Smooth muscle cell (in vitro differentiated cells): ENCODE data around the gene C5orf22. TPM values are rescaled to one million over a fixed set of nuclear protein-coding genes. Genes with fewer than 3 reads are reported as not detected.

ENCODE experiments used
- DNase-seq: peaks from one replicate; lab custom pipeline; 2025; ENCODE audit not compliant: unreplicated experiment; lab: John Stamatoyannopoulos, UW
- H2AFZ ChIP-seq: fragments of 200-600 bp; sonication (generic); 2 replicates; pipeline ENCODE4 v1.6.0; 2016; ENCODE audit warnings: antibody characterized with exemption, low read depth, mild to moderate bottlenecking
- H3F3A ChIP-seq: fragments of 200-600 bp; sonication (generic); 2 replicates; pipeline ENCODE4 v1.6.0; 2017; ENCODE audit warnings: antibody characterized with exemption, low read depth
- H3K27ac ChIP-seq: fragments of 200-600 bp; sonication (generic); 2 replicates; pipeline ENCODE4 v1.5.1; 2016; ENCODE audit warnings: low read depth, mild to moderate bottlenecking
- H3K27me3 ChIP-seq: fragments of 200-600 bp; sonication (generic); 2 replicates; pipeline ENCODE4 v1.6.1; 2016; ENCODE audit warnings: low read depth, mild to moderate bottlenecking
- H3K36me3 ChIP-seq: fragments of 200-600 bp; sonication (generic); 2 replicates; pipeline ENCODE4 v1.5.1; 2016; ENCODE audit warnings: low read depth
- H3K4me1 ChIP-seq: fragments of 200-600 bp; sonication (generic); 2 replicates; pipeline ENCODE4 v1.5.1; 2016; ENCODE audit warnings: low read depth
- H3K4me2 ChIP-seq: fragments of 200-600 bp; sonication (generic); 2 replicates; pipeline ENCODE4 v1.6.0; 2016; ENCODE audit warnings: mild to moderate bottlenecking
- H3K4me3 ChIP-seq: fragments of 200-600 bp; sonication (generic); 2 replicates; pipeline ENCODE4 v1.5.1; 2016; ENCODE audit warnings: mild to moderate bottlenecking
- H3K79me2 ChIP-seq: fragments of 200-600 bp; sonication (generic); 2 replicates; pipeline ENCODE4 v1.6.0; 2016; ENCODE audit warnings: low read depth, mild to moderate bottlenecking
- H3K9ac ChIP-seq: fragments of 200-600 bp; sonication (generic); 2 replicates; pipeline ENCODE4 v1.6.0; 2016; ENCODE audit warnings: low read depth
- H3K9me3 ChIP-seq: fragments of 200-600 bp; sonication (generic); replicated peaks from 2 replicates; pipeline ENCODE4 v1.5.1; 2016; ENCODE audit warnings: low read depth
- H4K20me1 ChIP-seq: fragments of 200-600 bp; sonication (generic); 2 replicates; pipeline ENCODE4 v1.6.0; 2016; ENCODE audit warnings: low read depth
- CTCF ChIP-seq: fragments of 200-600 bp; sonication (generic); IDR thresholded peaks from 2 replicates; pipeline ENCODE4 v1.5.1; 2017; ENCODE audit warnings: borderline replicate concordance, mild to moderate bottlenecking, antibody characterized with exemption; ENCODE audit not compliant: insufficient read depth, poor library complexity, severe bottlenecking
- WGBS: methylation state at CpG from one replicate; pipeline ENCODE4 v1.1.7; 2016; ENCODE audit warnings: low lambda C conversion rate; 5-methylcytosine and 5-hydroxymethylcytosine counted together
- polyA plus RNA-seq: library from polyadenylated mRNA; unstranded; fragments of >200 nt; fragmentation: Nextera tagmentation; extraction: Ambion mirVana; gene quantifications from 2 replicates; pipeline ENCODE4 v1.2.1, GENCODE V29; 2016
- total RNA-seq: library from RNA; depleted of rRNA; stranded (reverse); fragments of >200 nt; gene quantifications from 2 replicates; pipeline ENCODE4 v1.2.3, GENCODE V29; 2014

Gene C5orf22
- total and polyA plus RNA-seq, 2 experiments from 2014 or later = 17.6 to 20.5 TPM

GRCh38 chr5:31573494-31574142 is 41.5 kb downstream of the C5orf22 start:
- Histone ChIP-seq H3K9ac (no peak overlapping the region), H3K4me3 (no peak overlapping the region), H3F3A (no peaks in the 10 kb centered on the region), H3K79me2 (no peaks in the 10 kb centered on the region), H3K4me2 (no peak overlapping the region), H3K36me3 (no peaks in the 10 kb centered on the region), H4K20me1 (no peaks in the 10 kb centered on the region), H3K27me3 (no peaks in the 10 kb centered on the region), H3K9me3 (no peaks in the 10 kb centered on the region), H2AFZ (no peak overlapping the region), H3K4me1 (no peaks in the 10 kb centered on the region), H3K27ac (no peak overlapping the region)
- no peak for TF ChIP-seq CTCF
- no peak for DNase-seq
- WGBS = 91% methylated on average over 10 of the region's 10 CpGs

DNA sequence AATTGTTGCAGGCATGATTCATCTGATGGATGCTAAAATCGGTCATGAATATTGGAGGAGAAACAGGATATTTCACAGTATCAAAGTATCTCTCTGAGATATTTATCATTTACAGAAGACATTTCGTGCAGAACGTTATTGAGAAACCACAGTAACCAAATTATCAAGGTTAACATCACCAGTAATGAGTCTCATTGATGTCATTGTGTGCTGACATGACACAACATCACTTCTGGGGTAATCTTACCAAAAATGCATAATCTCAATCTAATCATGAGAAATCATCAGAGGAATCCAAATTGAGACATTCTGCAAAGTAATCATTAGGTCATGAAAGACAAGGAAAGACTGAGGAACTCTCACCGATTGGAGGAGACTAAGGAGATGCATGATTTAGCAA is 42.7 kb downstream of the C5orf22 start:
- Histone ChIP-seq H2AFZ (no peak overlapping the region), H3K79me2 (no peaks in the 10 kb centered on the region), H3K4me2 (no peak overlapping the region), H3K36me3 (no peaks in the 10 kb centered on the region), H3K27me3 (no peaks in the 10 kb centered on the region), H3K27ac (no peak overlapping the region), H3F3A (no peaks in the 10 kb centered on the region), H3K9me3 (no peaks in the 10 kb centered on the region), H3K9ac (no peak overlapping the region), H3K4me1 (no peaks in the 10 kb centered on the region), H4K20me1 (no peaks in the 10 kb centered on the region), H3K4me3 (no peak overlapping the region)
- TF ChIP-seq CTCF = no peak
- DNase-seq = no peak
- 92% methylated on average over 4 of the region's 4 CpGs for WGBS

DNA sequence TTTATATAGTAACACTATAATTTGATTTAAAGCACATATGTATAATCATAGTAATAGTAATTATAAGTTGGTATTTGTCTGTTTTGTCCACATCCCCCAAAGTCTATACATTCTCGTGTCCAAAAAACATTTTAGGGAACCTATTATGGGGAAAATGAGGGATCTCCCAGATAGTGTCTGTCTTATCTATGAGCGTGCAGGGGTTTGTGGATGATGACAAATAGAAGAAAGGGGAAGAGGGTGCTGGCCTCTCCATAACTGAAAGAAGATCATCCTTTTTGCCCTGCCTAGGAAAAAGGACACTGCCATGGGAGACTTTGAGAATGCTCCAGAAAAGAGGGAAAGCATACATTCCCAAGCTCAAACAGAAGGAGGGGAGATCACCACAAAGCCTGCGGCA is 45.3 kb downstream of the C5orf22 start:
- no peak overlapping the region for H3K4me3 ChIP-seq
- H3K9me3 ChIP-seq = no peaks in the 10 kb centered on the region
- no peak for TF ChIP-seq CTCF
- H2AFZ ChIP-seq = no peak overlapping the region
- 93% methylated on average over 3 of the region's 3 CpGs for WGBS
- DNase-seq = no peak
- H3K4me1 ChIP-seq = no peaks in the 10 kb centered on the region
- H3K4me2 ChIP-seq = no peak overlapping the region
- no peak overlapping the region for H3K9ac ChIP-seq
- H3K36me3 ChIP-seq = no peaks in the 10 kb centered on the region
- no peak overlapping the region for H3K27ac ChIP-seq
- H3K79me2 ChIP-seq = no peaks in the 10 kb centered on the region
- no peaks in the 10 kb centered on the region for H3F3A ChIP-seq
- no peaks in the 10 kb centered on the region for H3K27me3 ChIP-seq
- H4K20me1 ChIP-seq = no peaks in the 10 kb centered on the region

DNA sequence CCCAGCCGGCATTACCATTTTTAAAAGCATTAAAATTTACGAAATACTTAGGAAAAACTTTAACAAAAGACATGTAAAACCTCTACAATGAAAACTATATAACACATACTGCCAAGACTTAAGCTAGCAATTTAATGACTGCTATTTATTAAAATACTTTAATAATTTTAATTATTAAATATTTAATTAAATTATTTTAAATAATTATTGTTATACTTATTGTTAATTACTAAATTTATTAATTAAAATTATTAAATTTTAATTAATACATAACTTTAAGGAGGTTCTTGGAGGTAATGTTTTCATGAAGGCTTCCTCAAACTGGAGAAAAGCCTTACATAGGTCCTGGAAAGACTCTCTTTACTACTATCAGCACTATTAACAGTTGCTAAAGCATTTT is 47.5 kb downstream of the C5orf22 start:
- no peaks in the 10 kb centered on the region for H3K79me2 ChIP-seq
- no peak overlapping the region for H3K4me2 ChIP-seq
- H3K27ac ChIP-seq = no peak overlapping the region
- no peaks in the 10 kb centered on the region for H4K20me1 ChIP-seq
- WGBS = 87% methylated on average over 2 of the region's 2 CpGs
- H3K36me3 ChIP-seq = no peaks in the 10 kb centered on the region
- H3F3A ChIP-seq = no peaks in the 10 kb centered on the region
- no peak for DNase-seq
- TF ChIP-seq CTCF = no peak
- H3K4me3 ChIP-seq = no peak overlapping the region
- no peak overlapping the region for H2AFZ ChIP-seq
- H3K27me3 ChIP-seq = no peaks in the 10 kb centered on the region
- no peak overlapping the region for H3K9ac ChIP-seq
- H3K4me1 ChIP-seq = no peaks in the 10 kb centered on the region
- no peaks in the 10 kb centered on the region for H3K9me3 ChIP-seq
